ENCODE results near the gene MAPKAPK2.

DNA sequence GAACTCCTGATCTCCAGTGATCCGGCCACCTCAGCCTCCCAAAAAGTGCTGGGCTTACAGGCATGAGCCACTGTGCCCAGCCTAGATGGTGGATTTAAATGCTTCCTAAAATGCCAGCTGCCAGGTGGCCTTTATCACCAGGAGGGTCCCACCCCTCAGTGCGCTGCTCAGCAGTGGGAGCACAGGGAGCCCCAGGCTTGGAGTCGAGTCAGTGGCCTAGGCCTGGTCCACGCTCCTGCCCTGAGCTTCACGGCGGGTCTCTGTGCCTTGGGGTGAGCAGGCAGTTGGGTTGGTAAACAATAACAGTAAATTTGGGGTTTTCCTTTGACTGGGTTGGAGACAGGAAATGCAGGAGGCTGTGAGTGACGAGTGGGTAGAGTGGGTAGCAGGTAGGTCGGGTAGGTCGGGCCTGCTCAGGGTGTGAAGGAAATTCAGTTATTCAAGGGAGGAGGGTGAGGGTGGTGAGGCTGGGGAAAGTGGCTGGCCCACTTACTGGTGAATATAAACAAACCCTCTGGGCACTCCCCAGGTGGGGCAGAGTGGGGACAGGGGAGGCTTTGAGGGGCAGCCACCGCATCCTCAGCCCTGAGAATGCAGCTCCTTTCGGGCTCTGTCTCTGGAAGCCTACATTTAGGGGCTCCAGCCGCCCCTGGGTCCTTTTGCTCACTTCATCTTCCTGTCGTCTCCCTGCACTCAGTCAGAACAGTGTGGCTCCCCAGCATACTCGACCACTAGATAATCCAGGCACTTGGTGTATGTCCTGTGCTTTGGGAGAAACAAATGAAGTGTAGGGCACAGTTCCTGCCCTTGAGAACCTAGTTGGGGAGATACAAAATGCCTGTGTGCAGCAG is 52.4 kb downstream of the MAPKAPK2 start:
- TF ChIP-seq, protein P1, sequence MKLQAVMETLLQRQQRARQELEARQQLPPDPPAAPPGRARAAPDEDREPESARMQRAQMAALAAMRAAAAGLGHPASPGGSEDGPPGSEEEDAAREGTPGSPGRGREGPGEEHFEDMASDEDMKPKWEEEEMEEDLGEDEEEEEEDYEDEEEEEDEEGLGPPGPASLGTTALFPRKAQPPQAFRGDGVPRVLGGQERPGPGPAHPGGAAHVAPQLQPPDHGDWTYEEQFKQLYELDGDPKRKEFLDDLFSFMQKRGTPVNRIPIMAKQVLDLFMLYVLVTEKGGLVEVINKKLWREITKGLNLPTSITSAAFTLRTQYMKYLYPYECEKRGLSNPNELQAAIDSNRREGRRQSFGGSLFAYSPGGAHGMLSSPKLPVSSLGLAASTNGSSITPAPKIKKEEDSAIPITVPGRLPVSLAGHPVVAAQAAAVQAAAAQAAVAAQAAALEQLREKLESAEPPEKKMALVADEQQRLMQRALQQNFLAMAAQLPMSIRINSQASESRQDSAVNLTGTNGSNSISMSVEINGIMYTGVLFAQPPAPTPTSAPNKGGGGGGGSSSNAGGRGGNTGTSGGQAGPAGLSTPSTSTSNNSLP (IDR thresholded peaks at IDR 0.05; ENCODE audit: low read depth, low read length) = no peak
- TF ChIP-seq, protein P2, sequence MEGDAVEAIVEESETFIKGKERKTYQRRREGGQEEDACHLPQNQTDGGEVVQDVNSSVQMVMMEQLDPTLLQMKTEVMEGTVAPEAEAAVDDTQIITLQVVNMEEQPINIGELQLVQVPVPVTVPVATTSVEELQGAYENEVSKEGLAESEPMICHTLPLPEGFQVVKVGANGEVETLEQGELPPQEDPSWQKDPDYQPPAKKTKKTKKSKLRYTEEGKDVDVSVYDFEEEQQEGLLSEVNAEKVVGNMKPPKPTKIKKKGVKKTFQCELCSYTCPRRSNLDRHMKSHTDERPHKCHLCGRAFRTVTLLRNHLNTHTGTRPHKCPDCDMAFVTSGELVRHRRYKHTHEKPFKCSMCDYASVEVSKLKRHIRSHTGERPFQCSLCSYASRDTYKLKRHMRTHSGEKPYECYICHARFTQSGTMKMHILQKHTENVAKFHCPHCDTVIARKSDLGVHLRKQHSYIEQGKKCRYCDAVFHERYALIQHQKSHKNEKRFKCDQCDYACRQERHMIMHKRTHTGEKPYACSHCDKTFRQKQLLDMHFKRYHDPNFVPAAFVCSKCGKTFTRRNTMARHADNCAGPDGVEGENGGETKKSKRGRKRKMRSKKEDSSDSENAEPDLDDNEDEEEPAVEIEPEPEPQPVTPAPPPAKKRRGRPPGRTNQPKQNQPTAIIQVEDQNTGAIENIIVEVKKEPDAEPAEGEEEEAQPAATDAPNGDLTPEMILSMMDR (CRISPR knock-in tag; IDR thresholded peaks at IDR 0.05) = no peak
- TF ChIP-seq, protein P3, sequence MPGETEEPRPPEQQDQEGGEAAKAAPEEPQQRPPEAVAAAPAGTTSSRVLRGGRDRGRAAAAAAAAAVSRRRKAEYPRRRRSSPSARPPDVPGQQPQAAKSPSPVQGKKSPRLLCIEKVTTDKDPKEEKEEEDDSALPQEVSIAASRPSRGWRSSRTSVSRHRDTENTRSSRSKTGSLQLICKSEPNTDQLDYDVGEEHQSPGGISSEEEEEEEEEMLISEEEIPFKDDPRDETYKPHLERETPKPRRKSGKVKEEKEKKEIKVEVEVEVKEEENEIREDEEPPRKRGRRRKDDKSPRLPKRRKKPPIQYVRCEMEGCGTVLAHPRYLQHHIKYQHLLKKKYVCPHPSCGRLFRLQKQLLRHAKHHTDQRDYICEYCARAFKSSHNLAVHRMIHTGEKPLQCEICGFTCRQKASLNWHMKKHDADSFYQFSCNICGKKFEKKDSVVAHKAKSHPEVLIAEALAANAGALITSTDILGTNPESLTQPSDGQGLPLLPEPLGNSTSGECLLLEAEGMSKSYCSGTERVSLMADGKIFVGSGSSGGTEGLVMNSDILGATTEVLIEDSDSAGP (CRISPR knock-in tag; IDR thresholded peaks at IDR 0.05; ENCODE audit: borderline replicate concordance) = no peak
- TF ChIP-seq, protein P4, sequence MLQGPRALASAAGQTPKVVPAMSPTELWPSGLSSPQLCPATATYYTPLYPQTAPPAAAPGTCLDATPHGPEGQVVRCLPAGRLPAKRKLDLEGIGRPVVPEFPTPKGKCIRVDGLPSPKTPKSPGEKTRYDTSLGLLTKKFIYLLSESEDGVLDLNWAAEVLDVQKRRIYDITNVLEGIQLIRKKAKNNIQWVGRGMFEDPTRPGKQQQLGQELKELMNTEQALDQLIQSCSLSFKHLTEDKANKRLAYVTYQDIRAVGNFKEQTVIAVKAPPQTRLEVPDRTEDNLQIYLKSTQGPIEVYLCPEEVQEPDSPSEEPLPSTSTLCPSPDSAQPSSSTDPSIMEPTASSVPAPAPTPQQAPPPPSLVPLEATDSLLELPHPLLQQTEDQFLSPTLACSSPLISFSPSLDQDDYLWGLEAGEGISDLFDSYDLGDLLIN (CRISPR knock-in tag; IDR thresholded peaks at IDR 0.05; ENCODE audit: borderline replicate concordance) = no peak
- TF ChIP-seq, protein P5, sequence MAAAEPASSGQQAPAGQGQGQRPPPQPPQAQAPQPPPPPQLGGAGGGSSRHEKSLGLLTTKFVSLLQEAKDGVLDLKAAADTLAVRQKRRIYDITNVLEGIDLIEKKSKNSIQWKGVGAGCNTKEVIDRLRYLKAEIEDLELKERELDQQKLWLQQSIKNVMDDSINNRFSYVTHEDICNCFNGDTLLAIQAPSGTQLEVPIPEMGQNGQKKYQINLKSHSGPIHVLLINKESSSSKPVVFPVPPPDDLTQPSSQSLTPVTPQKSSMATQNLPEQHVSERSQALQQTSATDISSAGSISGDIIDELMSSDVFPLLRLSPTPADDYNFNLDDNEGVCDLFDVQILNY (CRISPR knock-in tag; conservative IDR thresholded peaks at IDR 0.05) = no peak
